Heart left ventricle (tissue), 16 donors: Measurements from ENCODE around the gene AEBP1. TPM values are rescaled to one million over a fixed set of nuclear protein-coding genes. Genes with fewer than 3 reads are reported as not detected.

Experiments
- ATAC-seq, 4 donors: fragments of 200-7000 bp; cut with Tn5 transposase; one replicate each; pipeline ENCODE4 v1.9.1; 2020 to 2022; ENCODE audit warnings: moderate library complexity in 4 of 4, mild to moderate bottlenecking in 3 of 4, moderate number of reproducible peaks in 1 of 4
- DNase-seq, 5 donors: peaks; one replicate each; pipeline ENCODE4 v3.0.0-alpha.2; 2020
- H3K27ac ChIP-seq, 12 donors: fragments of 200-600 bp; sonication (generic) in 4 of 12; one replicate each; pipeline versions ENCODE4 v1.5.0 to v1.8.0; 2016 to 2022; ENCODE audit warnings: mild to moderate bottlenecking in 2 of 12
- H3K27me3 ChIP-seq, 9 donors: fragments of 200-600 bp; sonication (generic) in 2 of 9; one replicate each; pipeline versions ENCODE4 v1.5.1 to v1.8.0; 2016 to 2022; ENCODE audit warnings: mild to moderate bottlenecking in 3 of 9
- H3K36me3 ChIP-seq, 9 donors: fragments of 200-600 bp; sonication (generic) in 2 of 9; one replicate each; pipeline versions ENCODE4 v1.5.0 to v1.8.0; 2018 to 2022; ENCODE audit warnings: mild to moderate bottlenecking in 2 of 9
- H3K4me1 ChIP-seq, 12 donors: fragments of 200-600 bp; sonication (generic) in 4 of 12; one replicate each; pipeline versions ENCODE4 v1.5.0 to v1.8.0; 2016 to 2022; ENCODE audit warnings: mild to moderate bottlenecking in 3 of 12
- H3K4me3 ChIP-seq, 12 donors: fragments of 200-600 bp; sonication (generic) in 4 of 12; one replicate each; pipeline versions ENCODE4 v1.5.0 to v1.8.0; 2017 to 2022; ENCODE audit warnings: mild to moderate bottlenecking in 9 of 12, moderate library complexity in 4 of 12
- H3K9me3 ChIP-seq, 12 donors: fragments of 200-600 bp; sonication (generic) in 4 of 12; one replicate each; pipeline versions ENCODE4 v1.5.0 to v1.8.0; 2016 to 2022; ENCODE audit warnings: mild to moderate bottlenecking in 1 of 12
- CTCF ChIP-seq, 12 donors: fragments of 200-600 bp; sonication (generic) in 4 of 12; IDR thresholded peaks; one replicate each; pipeline versions ENCODE4 v1.5.0 to v1.8.0; 2018 to 2022; ENCODE audit warnings: antibody characterized with exemption in 12 of 12, mild to moderate bottlenecking in 5 of 12
- POLR2A ChIP-seq, 2 donors: fragments of 450-650 bp; IDR thresholded peaks; one replicate each; pipeline ENCODE4 v1.6.1; 2017; ENCODE audit warnings: antibody characterized with exemption in 2 of 2, mild to moderate bottlenecking in 2 of 2, moderate library complexity in 2 of 2
- WGBS, 4 donors: extraction: QIAGEN DNeasy Blood & Tissue Kit in 2 of 4; methylation state at CpG; one replicate each; pipeline versions ENCODE4 v1.1.5 to v1.1.7; 2013 to 2018; 5-methylcytosine and 5-hydroxymethylcytosine counted together
- intact Hi-C, 10 donors: fragments of 100-400 bp; cut with DNase I; formaldehyde crosslinking; loops; one replicate each; pipeline versions ENCODE4 v1.11.1 to v1.14.2; 2022
- polyA plus RNA-seq, 2 donors: library from polyadenylated mRNA; stranded (reverse); fragments of 200-250 nt; gene quantifications; one replicate each; pipeline ENCODE4 v1.2.3, GENCODE V29; 2013
- total RNA-seq, 9 donors: library from RNA; depleted of rRNA in 2 of 9; stranded (reverse); fragments of >200 nt in 2 of 9; fragmentation: NEBNext Ultra II Directional in 3 of 9; extraction: Animal tissue kit (Norgen Biotek cat#: 25700) in 3 of 9; gene quantifications; one replicate each; pipeline versions ENCODE4 v1.1.0 to v1.2.4, GENCODE V29; 2016 to 2023
- donor health status: ischemic (EF 13 %, LVEDD 7.1; RV severe dilation, severe dysfunction).
- donor health status: healthy with polysubstance abuse.
- donor health status: DM: no; HTN: yes; CAD: no.
- donor health status: DM: no; HTN: no; CAD: no.
- donor health status: ischemic (EF 25% LVEDD 6.9; RV normal size, moderate dysfunction).
- donor health status: ischemic (EF 25% LVEDD 5.7; RV mildly dilated, moderate dysfunction).
- donor health status: healthy.
- donor health status: DM: yes; HTN: yes; CAD: no.
- donor health status: ischemic (EF 35%, LVEDD 5.7; RV mildly dilated, moderate dysfunction).
- donor health status: nonischemic (EF 11% LVEDD 7.7; RV severe dilation, severe dysfunction).
- donor health status: DM: yes; HTN: yes; CAD: no.
- donor health status: PGD.
- donor health status: ischemic (EF 29% LVEDD 5.4; RV normal size, mild dysfunction).
- donor health status: nonischemic (EF 23%, LVEDD 6.1; RV moderate dilation, normal function).

The AEBP1 gene
- total and polyA plus RNA-seq, 11 donors = 10.9 to 51.1 (median 23.2) TPM

- no peaks in the 10 kb centered on the region for H3K36me3 ChIP-seq
- TF ChIP-seq POLR2A (IDR thresholded peaks at IDR 0.05) = no peak
- no peak for TF ChIP-seq CTCF (IDR thresholded peaks at IDR 0.05)
- no peaks in the 10 kb centered on the region for H3K9me3 ChIP-seq
- H3K4me1 ChIP-seq = no peaks in the 10 kb centered on the region
- no peak overlapping the region for H3K4me3 ChIP-seq
- no peak overlapping the region for H3K27ac ChIP-seq
- ATAC-seq (no peak), DNase-seq (no peak)
- H3K27me3 ChIP-seq = no peaks in the 10 kb centered on the region
- intact Hi-C loops = loop anchor here in 1 of 10 donors (5.0 kb wide), 1 partner anchor 38 kb away; no protein-coding TSS in a partner anchor
- 85 to 90% (median 86%) methylated on average over 5 of the region's 5 CpGs for WGBS, 4 donors
Observed at GRCh38 chr7:44153948-44154335, 49.8 kb downstream of the AEBP1 start.

GRCh38 chr7:44154703-44155102, 50.6 kb downstream of the AEBP1 start:
- Histone ChIP-seq H3K27me3 (no peaks in the 10 kb centered on the region), H3K9me3 (no peaks in the 10 kb centered on the region), H3K27ac (no peak overlapping the region), H3K4me3 (no peak overlapping the region), H3K36me3 (no peaks in the 10 kb centered on the region), H3K4me1 (peaks cover 0 to 7% (median 0%) of the 10 kb centered on the region in 12 donors)
- ATAC-seq (no peak), DNase-seq (no peak)
- intact Hi-C loops = loop anchor here in 1 of 10 donors (5.0 kb wide), 1 partner anchor 38 kb away; no protein-coding TSS in a partner anchor
- WGBS, 4 donors = 69 to 84% (median 82%) methylated on average over 3 of the region's 3 CpGs
- TF ChIP-seq POLR2A (IDR thresholded peaks at IDR 0.05) (no peak), CTCF (IDR thresholded peaks at IDR 0.05) (no peak)

GRCh38 chr7:44155191-44156185, 51.3 kb downstream of the AEBP1 start:
- no peaks in the 10 kb centered on the region for H3K36me3 ChIP-seq
- H3K9me3 ChIP-seq = no peaks in the 10 kb centered on the region
- no peak overlapping the region for H3K27ac ChIP-seq
- intact Hi-C loops = no loop called here
- H3K4me3 ChIP-seq = no peak overlapping the region
- DNase-seq = no peak
- 75 to 87% (median 83%) methylated on average over 6 to 8 of the region's 8 CpGs for WGBS, 4 donors
- TF ChIP-seq CTCF (IDR thresholded peaks at IDR 0.05) (no peak), POLR2A (IDR thresholded peaks at IDR 0.05) (no peak)
- H3K4me1 ChIP-seq = peaks cover 0 to 11% (median 0%) of the 10 kb centered on the region in 12 donors
- ATAC-seq = no peak
- no peaks in the 10 kb centered on the region for H3K27me3 ChIP-seq

- no peak for DNase-seq
- no peak for TF ChIP-seq POLR2A (IDR thresholded peaks at IDR 0.05)
- no peak for TF ChIP-seq CTCF (IDR thresholded peaks at IDR 0.05)
- 76 to 86% (median 78%) methylated on average over 1 to 4 of the region's 4 CpGs for WGBS, 4 donors
- no peaks in the 10 kb centered on the region for H3K27me3 ChIP-seq
- H3K4me1 ChIP-seq = peaks cover 0 to 11% (median 0%) of the 10 kb centered on the region in 12 donors
- intact Hi-C loops = no loop called here
- H3K4me3 ChIP-seq = no peak overlapping the region
- no peaks in the 10 kb centered on the region for H3K36me3 ChIP-seq
- no peaks in the 10 kb centered on the region for H3K9me3 ChIP-seq
- H3K27ac ChIP-seq = no peak overlapping the region
- no peak for ATAC-seq
Observed at GRCh38 chr7:44156453-44157010, 52.4 kb downstream of the AEBP1 start.
